Measurements from ENCODE around the gene SYT2. TPM values are rescaled to one million over a fixed set of nuclear protein-coding genes. Genes with fewer than 3 reads are reported as not detected.
"Not testable (repeated sequence)": the region's sequence is repeated elsewhere in the genome, so short reads cannot be mapped to it uniquely, and the experiment has no call there.

Gene SYT2
- total RNA-seq, 4 donors from 2014 or later = under 0.01 to 0.38 TPM; not detected in 2

DNA sequence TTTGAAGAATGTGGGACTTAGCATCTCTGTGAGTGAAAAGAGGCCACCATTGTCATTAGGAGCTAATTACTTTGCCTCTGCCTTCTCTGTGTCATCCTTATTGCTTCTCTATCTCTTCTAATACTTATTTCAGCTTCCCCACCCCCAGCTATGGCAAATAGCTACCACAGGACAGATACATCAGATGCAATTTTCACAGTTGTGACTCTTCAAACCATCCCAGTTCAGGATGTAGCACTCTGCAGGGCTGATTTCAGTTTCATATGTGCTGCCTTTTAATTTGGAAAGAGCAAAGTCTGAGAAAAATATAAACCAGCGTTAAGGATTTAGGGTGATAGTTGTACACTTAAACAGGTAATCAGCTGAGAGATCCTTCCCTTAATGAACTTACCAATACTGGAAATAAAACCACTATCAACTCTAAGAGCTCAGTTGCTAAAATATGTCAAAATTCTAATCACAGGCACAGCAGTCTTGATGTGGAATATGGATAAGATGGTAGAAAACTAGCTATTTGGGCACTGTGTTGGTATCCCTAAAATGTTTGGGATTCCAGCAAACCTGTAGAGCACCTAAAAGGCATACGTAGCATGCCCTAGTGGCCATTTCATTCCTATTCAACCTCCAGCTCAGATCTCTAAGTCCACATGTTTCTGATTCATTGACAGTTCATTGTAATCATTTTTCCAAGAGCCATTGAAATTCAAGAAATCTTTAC, 148.4 kb downstream of the SYT2 start:
- DNase-seq = no peak
- H3K27ac ChIP-seq = peak overlapping the region; percentile 33 to 96 (median 89)
- H3K9me3 ChIP-seq = no peaks in the 10 kb centered on the region
- 80 to 84% methylated on average over 2 of the region's 2 CpGs for WGBS, 2 donors
- H3K27me3 ChIP-seq = no peaks in the 10 kb centered on the region
- peaks cover 52 to 53% of the 10 kb centered on the region in 2 donors for H3K4me1 ChIP-seq
- no peak overlapping the region for H3K4me3 ChIP-seq (replicated peaks in 1 of 3)
- TF ChIP-seq, protein P1, sequence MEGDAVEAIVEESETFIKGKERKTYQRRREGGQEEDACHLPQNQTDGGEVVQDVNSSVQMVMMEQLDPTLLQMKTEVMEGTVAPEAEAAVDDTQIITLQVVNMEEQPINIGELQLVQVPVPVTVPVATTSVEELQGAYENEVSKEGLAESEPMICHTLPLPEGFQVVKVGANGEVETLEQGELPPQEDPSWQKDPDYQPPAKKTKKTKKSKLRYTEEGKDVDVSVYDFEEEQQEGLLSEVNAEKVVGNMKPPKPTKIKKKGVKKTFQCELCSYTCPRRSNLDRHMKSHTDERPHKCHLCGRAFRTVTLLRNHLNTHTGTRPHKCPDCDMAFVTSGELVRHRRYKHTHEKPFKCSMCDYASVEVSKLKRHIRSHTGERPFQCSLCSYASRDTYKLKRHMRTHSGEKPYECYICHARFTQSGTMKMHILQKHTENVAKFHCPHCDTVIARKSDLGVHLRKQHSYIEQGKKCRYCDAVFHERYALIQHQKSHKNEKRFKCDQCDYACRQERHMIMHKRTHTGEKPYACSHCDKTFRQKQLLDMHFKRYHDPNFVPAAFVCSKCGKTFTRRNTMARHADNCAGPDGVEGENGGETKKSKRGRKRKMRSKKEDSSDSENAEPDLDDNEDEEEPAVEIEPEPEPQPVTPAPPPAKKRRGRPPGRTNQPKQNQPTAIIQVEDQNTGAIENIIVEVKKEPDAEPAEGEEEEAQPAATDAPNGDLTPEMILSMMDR (IDR thresholded peaks at IDR 0.05) = peak in 3 of 6 experiments; percentile 27 to 41 (median 41)
- TF ChIP-seq POLR2A (IDR thresholded peaks at IDR 0.05) = no peak
- no peaks in the 10 kb centered on the region for H3K36me3 ChIP-seq
- intact Hi-C loops (cut with DNase I) = no loop called here

DNA sequence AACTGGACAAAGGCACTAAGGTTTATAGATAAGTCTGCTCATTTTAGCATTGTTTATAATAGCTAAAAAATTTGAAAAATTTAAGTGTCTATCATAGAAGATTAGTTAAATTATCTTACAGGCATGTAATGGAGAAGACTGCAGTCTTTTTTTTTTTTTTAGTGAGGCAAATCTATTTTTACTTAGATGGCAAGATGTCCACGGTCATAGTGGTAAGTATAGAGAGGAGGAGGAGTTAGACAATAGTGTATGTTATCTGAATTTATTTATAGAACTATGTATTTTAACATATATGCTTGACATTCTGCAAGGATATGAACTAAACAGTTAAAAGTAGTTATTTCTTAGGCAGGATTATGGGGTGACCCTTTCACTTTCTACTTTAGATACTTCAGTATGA, 149.0 kb downstream of the SYT2 start:
- peaks cover 46% of the 10 kb centered on the region in 2 donors for H3K4me1 ChIP-seq
- intact Hi-C loops (cut with DNase I) = no loop called here
- H3K27ac ChIP-seq = peak overlapping the region in 2 of 3 donors; percentile 2 to 96

DNA sequence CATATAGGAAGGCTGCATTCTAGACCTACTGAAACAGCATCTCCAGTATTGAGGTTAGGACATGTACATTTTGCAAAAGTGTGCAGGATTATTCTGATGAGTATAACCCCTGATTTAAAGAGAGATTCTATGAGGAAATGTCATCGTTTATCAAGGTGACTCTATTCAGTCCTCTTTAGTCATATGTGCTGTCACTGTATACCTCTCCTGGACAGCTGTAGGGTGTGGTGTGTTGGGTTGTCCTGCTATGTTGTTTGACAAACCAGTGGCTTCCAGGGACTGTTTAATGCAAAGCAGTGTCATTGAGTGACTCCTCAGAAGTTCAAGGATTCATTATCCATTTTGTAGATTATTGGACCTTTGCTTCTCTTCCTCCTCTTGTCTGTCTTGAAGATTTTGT, 152.6 kb downstream of the SYT2 start:
- H3K36me3 ChIP-seq; intact Hi-C loops (cut with DNase I); H3K4me3 ChIP-seq (replicated peaks in 1 of 3); H3K9me3 ChIP-seq; DNase-seq; H3K27me3 ChIP-seq; H3K27ac ChIP-seq: not testable (repeated sequence)
- WGBS, 2 donors = 86 to 87% methylated on average over 1 of the region's 1 CpG
- H3K4me1 ChIP-seq = peaks cover 11 to 13% of the 10 kb centered on the region in 2 donors

More for the DNA sequence above, 149.0 kb downstream of the SYT2 start:
- no peak for DNase-seq
- 92% methylated on average over 1 of the region's 1 CpG for WGBS, 2 donors
- Histone ChIP-seq H3K27me3 (no peaks in the 10 kb centered on the region), H3K36me3 (no peaks in the 10 kb centered on the region), H3K9me3 (no peaks in the 10 kb centered on the region), H3K4me3 (replicated peaks in 1 of 3) (no peak overlapping the region)
- TF ChIP-seq, protein P1 (IDR thresholded peaks at IDR 0.05) = no peak
- TF ChIP-seq POLR2A (IDR thresholded peaks at IDR 0.05) = no peak

DNA sequence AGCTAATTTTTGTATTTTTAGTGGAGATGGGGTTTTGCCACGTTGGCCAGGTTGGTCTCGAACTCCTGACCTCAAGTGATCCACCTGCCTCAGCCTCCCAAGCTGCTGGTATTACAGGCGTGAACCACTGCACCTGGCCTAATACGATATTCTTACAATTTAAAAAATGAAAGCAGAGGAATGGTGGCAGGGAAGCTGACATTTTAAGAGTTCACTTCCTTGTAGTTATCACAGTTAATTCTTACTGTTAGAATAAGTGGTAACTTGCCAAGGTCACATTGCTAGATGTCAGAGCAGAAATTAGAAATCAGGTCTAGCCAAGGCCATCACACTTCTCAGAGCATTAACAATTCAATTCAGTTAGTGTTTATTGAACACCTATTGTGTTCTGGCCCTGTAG, 154.2 kb downstream of the SYT2 start:
- H3K27ac ChIP-seq; intact Hi-C loops (cut with DNase I); H3K36me3 ChIP-seq; DNase-seq; H3K4me1 ChIP-seq; H3K27me3 ChIP-seq; H3K9me3 ChIP-seq; H3K4me3 ChIP-seq (replicated peaks in 1 of 3): not testable (repeated sequence)
- WGBS, 2 donors = 96 to 97% methylated on average over 4 of the region's 4 CpGs

DNA sequence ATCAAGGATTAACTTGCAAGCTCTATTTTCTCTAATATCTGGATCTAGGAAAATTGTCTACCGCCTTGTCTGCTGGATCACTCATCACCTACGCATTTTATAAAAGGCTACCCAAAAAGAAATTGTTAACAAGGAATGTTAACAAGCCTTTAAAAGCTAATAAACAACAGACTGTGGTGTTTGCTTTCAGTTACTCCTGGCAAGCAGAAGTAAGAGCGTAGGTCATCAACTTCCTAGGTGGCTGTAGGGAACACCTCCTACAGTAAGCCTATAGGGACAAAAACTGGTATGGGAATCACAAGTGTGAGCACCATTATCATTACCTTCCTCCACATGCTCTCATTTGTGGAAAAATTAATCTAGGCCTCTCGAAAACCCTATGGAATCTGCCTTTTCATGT, 155.6 kb downstream of the SYT2 start:
- intact Hi-C loops (cut with DNase I); DNase-seq; H3K36me3 ChIP-seq; H3K27ac ChIP-seq; H3K4me3 ChIP-seq (replicated peaks in 1 of 3); H3K4me1 ChIP-seq; H3K9me3 ChIP-seq; H3K27me3 ChIP-seq: not testable (repeated sequence)
- WGBS, 2 donors = 94 to 99% methylated on average over 4 of the region's 4 CpGs

DNA sequence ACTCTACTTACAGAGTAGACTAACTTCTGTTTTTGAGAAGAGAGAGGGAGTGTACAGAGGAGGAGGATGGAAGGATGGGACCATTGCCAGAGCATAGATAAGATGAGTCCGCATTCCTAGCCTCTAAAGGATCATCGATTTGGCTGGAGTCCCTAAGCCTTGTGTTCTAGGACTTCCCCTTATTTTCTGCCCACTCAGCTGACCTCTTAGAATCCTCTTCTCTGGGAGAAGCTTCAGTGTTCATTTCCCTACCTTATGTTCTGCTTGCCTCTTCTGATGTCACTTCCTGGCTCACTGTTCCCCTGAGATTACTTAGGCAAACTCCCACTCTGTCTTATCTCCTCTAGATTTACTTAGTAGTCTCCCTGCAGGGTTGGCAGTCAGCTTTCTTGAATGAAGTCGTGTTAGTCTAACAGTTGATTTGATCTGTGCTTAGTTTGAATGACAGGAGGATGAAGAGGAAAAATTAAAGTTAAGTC, 156.7 kb downstream of the SYT2 start:
- no peak for DNase-seq
- no peaks in the 10 kb centered on the region for H3K4me1 ChIP-seq

DNA sequence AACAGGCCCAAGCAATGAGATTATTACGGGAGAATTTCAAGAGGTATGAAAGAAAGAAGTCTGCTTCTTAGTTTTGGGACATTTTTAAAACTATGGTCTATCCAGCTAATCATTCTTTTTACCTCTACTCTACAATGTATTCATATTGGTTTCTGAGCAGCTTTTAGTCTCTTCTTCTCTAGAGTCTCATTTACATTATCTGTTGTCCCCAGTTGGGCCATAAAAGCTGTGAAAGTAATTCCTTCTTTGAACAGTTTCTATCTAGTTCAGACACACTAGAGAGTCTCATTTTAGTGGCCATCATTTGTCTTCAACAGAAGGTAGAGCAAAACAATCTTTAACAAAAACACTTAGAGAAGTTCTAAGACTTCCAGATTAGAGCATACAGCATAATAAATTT, 157.2 kb downstream of the SYT2 start:
- H3K9me3 ChIP-seq; intact Hi-C loops (cut with DNase I); H3K4me1 ChIP-seq; DNase-seq; H3K27me3 ChIP-seq; H3K4me3 ChIP-seq (replicated peaks in 1 of 3); H3K27ac ChIP-seq; H3K36me3 ChIP-seq: not testable (repeated sequence)
- 84 to 87% methylated on average over 1 of the region's 1 CpG for WGBS, 2 donors

More for the DNA sequence above, 156.7 kb downstream of the SYT2 start:
- no peak overlapping the region for H3K27ac ChIP-seq
- TF ChIP-seq, protein P1 (IDR thresholded peaks at IDR 0.05) = no peak
- TF ChIP-seq POLR2A (IDR thresholded peaks at IDR 0.05) = no peak
- no peaks in the 10 kb centered on the region for H3K9me3 ChIP-seq
- no peaks in the 10 kb centered on the region for H3K36me3 ChIP-seq
- H3K27me3 ChIP-seq = no peaks in the 10 kb centered on the region
- intact Hi-C loops (cut with DNase I) = no loop called here
- H3K4me3 ChIP-seq (replicated peaks in 1 of 3) = no peak overlapping the region
- WGBS, 2 donors = 61 to 63% methylated on average over 3 of the region's 3 CpGs

DNA sequence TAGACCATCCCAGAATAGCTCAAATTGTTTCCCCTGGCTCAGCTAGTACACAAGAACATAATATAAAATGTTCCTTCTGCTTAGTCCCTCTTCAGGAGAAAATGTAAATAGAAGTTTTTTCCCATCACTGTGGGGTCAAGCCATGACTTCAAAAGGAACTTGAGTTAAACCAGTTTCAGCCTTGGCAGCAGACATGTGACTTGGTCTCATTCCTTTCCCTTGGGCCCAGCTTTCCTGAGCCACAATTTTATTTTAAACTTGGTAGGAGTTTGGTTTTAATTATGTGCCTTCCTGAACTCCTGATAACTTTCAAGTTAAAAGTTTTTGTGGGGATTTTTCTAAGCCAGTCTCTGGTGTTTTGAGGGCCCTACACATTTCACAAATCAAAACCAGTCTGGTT, 157.6 kb downstream of the SYT2 start:
- H3K27me3 ChIP-seq; intact Hi-C loops (cut with DNase I); H3K4me1 ChIP-seq; H3K27ac ChIP-seq; DNase-seq; H3K36me3 ChIP-seq; H3K9me3 ChIP-seq; H3K4me3 ChIP-seq (replicated peaks in 1 of 3): not testable (repeated sequence)

All from thyroid gland (tissue), 4 donors.